Mucosa of descending colon (tissue), 3 donors: ENCODE measurements around the gene ATF2. TPM values are rescaled to one million over a fixed set of nuclear protein-coding genes. Genes with fewer than 3 reads are reported as not detected.

Source experiments
- ATAC-seq: fragments of 200-7000 bp; cut with Tn5 transposase; one replicate; pipeline ENCODE4 v1.9.1; 2020; ENCODE audit warnings: mild to moderate bottlenecking, moderate library complexity
- DNase-seq, 3 donors: peaks; one replicate each; pipeline ENCODE4 v3.0.0-alpha.2; 2020
- H3K36me3 ChIP-seq: fragments of 200-600 bp; one replicate; pipeline ENCODE4 v1.8.0; 2021; ENCODE audit warnings: low read depth, mild to moderate bottlenecking
- H3K4me1 ChIP-seq: fragments of 200-600 bp; one replicate; pipeline ENCODE4 v1.8.0; 2021; ENCODE audit warnings: low read depth, mild to moderate bottlenecking
- H3K4me3 ChIP-seq: fragments of 200-600 bp; one replicate; pipeline ENCODE4 v1.8.0; 2021; ENCODE audit warnings: mild to moderate bottlenecking
- H3K9me3 ChIP-seq: fragments of 200-600 bp; one replicate; pipeline ENCODE4 v1.8.0; 2021; ENCODE audit warnings: mild to moderate bottlenecking
- CTCF ChIP-seq: fragments of 200-600 bp; IDR thresholded peaks from one replicate; pipeline ENCODE4 v1.8.0; 2022; ENCODE audit warnings: antibody characterized with exemption, mild to moderate bottlenecking
- intact Hi-C, 2 donors: fragments of 100-400 bp; cut with DNase I in 1 of 2; cut with micrococcal nuclease in 1 of 2; formaldehyde crosslinking; loops; one replicate each; pipeline versions ENCODE4 v1.11.0 to v1.11.1; 2022; cut with DNase I, micrococcal nuclease
- microRNA-seq: library from miRNA; unstranded; fragments of <30 nt; microRNA quantifications from one replicate; pipeline ENCODE4, GENCODE V29; 2019
- total RNA-seq, 3 donors: library from RNA; stranded (reverse); fragmentation: NEBNext Ultra II Directional in 2 of 3; extraction: Animal tissue kit (Norgen Biotek cat#: 25700) in 2 of 3; gene quantifications; one replicate each; pipeline versions ENCODE4 v1.2.1 to v1.2.4, GENCODE V29; 2021 to 2023
- donor health status: DM: no; HTN: no; CAD: no; lungs with moderate emphysema.
- donor health status: DM: no; HTN: no; CAD: no.
- donor health status: DM: no; HTN: yes; CAD: no.

Gene ATF2
- total RNA-seq, 3 donors from 2014 or later: 43.3 to 50.3 (median 44.7) TPM

GRCh38 chr2:175027755-175028154 is 140.2 kb downstream of the ATF2 start:
- TF ChIP-seq CTCF: no peak
- H3K36me3 ChIP-seq: no peaks in the 10 kb centered on the region
- intact Hi-C loops: no loop called here
- H3K9me3 ChIP-seq: no peaks in the 10 kb centered on the region
- DNase-seq (no peak), ATAC-seq (no peak)
- no peak overlapping the region for H3K4me3 ChIP-seq
- H3K4me1 ChIP-seq: no peaks in the 10 kb centered on the region

GRCh38 chr2:175026385-175026784 is 141.6 kb downstream of the ATF2 start:
- H3K4me1 ChIP-seq: no peaks in the 10 kb centered on the region
- no peak for TF ChIP-seq CTCF
- DNase-seq (no peak), ATAC-seq (no peak)
- H3K36me3 ChIP-seq: no peaks in the 10 kb centered on the region
- no peak overlapping the region for H3K4me3 ChIP-seq
- intact Hi-C loops: no loop called here
- H3K9me3 ChIP-seq: no peaks in the 10 kb centered on the region

- Histone ChIP-seq H3K4me1 (no peaks in the 10 kb centered on the region), H3K4me3 (no peak overlapping the region), H3K36me3 (no peaks in the 10 kb centered on the region), H3K9me3 (no peaks in the 10 kb centered on the region)
- TF ChIP-seq CTCF: no peak
- intact Hi-C loops: no loop called here
- DNase-seq: no peak
- ATAC-seq: no peak
Observed at GRCh38 chr2:175025946-175026345, 142.1 kb downstream of the ATF2 start.

- Histone ChIP-seq H3K4me3 (no peak overlapping the region), H3K9me3 (no peaks in the 10 kb centered on the region), H3K4me1 (no peaks in the 10 kb centered on the region), H3K36me3 (no peaks in the 10 kb centered on the region)
- no peak for ATAC-seq
- TF ChIP-seq CTCF: no peak
- intact Hi-C loops: no loop called here
- DNase-seq: no peak
Observed at GRCh38 chr2:175025233-175025632, 142.8 kb downstream of the ATF2 start.

GRCh38 chr2:175022923-175023322 is 145.1 kb downstream of the ATF2 start:
- no peak for DNase-seq
- Histone ChIP-seq H3K36me3 (no peaks in the 10 kb centered on the region), H3K9me3 (no peaks in the 10 kb centered on the region), H3K4me3 (no peak overlapping the region), H3K4me1 (no peaks in the 10 kb centered on the region)
- intact Hi-C loops: no loop called here
- ATAC-seq: no peak
- TF ChIP-seq CTCF: no peak

Small RNA genes within 50 kb of the gene (microRNA-seq; reads per million reads assigned to microRNA genes)
- not detected for gene MIR933

Other genes starting within 250 kb of the ATF2 start
- gene CHN1, start 162.8 kb downstream of the ATF2 start, total RNA-seq: 10 to 100 TPM in 1 of 3 donors, 1 to 10 TPM in 2; 2.1 to 15.2 (median 3.9) TPM
- 100 to 1,000 TPM; 324 to 627 (median 480) TPM for gene ATP5MC3, start 13.5 kb upstream of the ATF2 start, total RNA-seq